Activated gamma-delta T cell treated with Interleukin-2 at 50 U/mL for 16 hours (primary cell): ENCODE measurements around the gene AKAP8.
"Not testable (repeated sequence)": the region's sequence is repeated elsewhere in the genome, so short reads cannot be mapped to it uniquely, and the experiment has no call there.

Source experiments
- DNase-seq: peaks from one replicate; pipeline ENCODE4 v3.0.0-alpha.2; 2020

Gene AKAP8

DNA sequence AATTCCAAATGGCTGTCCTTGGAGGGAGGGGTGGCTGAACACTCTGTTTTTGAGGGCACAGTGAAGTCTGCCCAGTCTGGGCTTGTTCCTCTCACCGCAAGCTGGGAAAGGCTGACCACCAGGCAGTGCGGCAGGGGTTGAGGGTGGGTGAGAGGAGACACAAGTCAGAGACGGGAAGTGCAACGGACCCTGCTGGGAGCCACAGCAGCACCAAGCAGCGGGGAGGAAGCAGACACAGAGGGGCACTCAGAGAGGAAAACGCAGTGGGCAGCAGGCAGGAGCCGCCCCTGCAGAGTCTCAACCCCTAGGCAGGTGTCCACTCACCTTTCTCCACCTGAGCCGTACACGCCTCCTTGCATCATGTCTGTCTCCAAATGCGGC lies 23.6 kb upstream of the AKAP8 start:
- DNase-seq, result no peak

DNA sequence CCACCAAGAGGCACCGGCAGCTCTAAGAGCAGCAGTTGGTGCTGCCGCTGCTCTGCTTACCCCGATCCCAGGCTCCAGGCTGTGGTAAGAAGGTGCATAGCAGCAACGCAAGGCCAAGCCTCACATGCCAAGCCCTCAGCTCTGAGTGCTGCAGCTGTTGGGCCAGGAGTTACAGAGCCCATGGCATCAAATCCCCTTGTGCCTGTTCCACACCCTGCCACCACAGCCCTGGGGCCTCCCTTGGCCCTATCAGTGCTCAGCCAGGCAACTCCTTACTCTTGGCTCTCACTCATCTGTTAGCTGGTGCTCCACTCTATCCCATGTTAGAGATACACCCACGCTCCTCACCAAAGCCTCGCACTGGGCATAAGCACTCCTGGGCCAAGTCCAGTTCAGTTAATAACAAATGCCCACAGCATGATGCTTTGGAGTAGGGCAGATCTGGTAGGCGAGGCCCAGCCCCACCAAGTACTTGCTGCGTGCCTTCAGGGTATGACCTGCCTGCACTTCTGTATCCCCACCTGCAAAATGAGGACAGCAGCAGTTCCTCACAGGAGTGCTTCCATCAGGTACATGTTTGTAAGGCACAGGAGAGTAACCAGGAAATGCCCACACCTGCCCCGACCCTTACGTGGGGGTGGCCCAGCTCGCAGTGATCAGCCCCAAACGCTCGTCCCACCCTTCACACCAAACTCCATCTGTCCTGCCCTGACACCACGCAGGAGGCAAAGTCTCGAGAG lies 23.0 kb upstream of the AKAP8 start:
- DNase-seq, result no peak

DNA sequence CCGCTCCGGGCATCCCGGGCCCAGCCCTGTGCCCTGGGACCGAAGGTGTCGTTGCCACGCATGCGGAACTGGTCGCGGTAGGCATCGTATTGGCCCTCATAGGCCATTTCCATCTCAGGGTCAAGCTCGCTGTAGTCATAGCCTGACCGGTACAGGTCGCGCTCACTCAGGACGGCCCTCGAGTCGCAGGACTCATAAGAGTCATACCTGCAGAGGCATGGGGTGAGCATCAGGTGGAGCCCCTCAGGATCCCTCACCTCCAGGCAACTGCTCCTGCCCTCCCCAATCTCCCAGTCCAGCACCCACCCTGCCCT lies 21.8 kb upstream of the AKAP8 start:
- no peak for DNase-seq

DNA sequence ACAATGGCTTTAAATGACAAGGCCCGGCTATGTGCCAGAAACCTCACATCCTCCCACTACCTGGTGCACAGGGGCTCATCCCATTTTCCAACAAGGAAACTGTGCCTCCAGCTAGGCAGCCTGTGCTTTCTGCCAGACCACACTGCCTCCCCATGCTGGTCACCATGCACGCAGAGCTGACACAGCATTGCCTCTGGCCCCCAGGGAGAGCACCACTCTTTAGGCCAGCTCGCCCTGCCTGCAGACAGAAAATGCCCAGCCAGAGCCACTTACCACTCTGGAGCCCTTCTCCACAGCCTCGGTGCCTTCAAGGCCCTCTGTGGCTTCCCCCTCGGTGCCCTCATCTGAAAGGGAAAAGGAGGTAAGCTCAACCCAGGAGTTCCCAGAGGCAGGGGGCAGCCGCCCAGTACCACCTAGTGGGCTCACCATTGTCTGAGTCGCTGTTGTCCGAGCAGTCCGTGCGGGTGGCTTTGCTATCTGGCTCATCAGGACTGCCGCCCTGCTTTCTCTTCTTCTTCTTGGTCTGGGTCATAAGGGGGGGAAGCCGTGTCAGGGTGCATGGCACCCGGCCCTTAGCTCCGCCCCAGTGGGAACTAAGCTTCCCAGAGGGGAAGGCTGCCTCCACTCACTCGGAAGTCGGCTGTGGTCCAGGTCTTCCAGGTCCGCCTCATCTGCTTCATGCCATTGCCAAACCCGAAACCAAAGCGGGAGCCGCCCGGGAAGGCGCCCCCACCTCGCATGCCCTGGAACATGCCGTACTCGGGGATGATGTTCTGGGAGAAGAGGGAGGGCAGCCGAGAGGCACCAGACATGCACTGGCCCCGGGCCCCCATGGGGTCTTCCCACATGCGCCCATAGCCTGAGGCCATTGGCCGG lies 21.2 kb upstream of the AKAP8 start:
- DNase-seq, result no peak

DNA sequence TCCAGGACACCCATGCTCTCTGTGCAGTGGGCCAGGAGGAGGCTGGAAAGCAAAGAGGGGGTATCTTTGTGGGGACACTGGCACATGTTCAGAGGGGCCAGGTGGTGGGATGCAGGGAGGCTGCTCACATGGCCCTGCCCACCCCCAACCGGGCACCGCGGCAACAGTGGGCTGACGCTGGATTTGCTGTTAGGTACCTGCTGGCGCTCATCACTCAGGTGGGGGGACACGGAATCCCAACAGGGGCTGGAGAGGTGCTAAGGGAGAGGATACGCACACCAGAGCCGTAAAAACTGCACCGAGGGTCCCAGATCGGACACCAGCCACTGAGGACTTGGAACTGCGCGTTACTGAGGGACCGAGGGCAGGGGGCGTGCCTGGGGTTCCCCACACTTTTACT lies 20.0 kb upstream of the AKAP8 start:
- no peak for DNase-seq

DNA sequence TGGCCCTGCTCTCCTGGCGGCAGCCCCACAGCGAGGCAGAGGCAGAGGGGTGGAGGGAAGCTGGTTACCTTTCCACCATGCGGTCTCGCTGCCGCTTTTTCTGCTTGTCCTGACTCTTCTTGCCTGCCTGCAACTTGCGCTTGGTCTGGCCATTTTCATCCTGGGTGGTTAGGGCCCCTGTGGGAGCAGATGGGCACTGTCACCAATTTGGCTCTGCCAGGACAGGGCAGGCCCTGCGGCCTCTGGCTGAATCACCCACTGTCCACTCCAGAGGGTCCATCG lies 19.6 kb upstream of the AKAP8 start:
- no peak for DNase-seq

DNA sequence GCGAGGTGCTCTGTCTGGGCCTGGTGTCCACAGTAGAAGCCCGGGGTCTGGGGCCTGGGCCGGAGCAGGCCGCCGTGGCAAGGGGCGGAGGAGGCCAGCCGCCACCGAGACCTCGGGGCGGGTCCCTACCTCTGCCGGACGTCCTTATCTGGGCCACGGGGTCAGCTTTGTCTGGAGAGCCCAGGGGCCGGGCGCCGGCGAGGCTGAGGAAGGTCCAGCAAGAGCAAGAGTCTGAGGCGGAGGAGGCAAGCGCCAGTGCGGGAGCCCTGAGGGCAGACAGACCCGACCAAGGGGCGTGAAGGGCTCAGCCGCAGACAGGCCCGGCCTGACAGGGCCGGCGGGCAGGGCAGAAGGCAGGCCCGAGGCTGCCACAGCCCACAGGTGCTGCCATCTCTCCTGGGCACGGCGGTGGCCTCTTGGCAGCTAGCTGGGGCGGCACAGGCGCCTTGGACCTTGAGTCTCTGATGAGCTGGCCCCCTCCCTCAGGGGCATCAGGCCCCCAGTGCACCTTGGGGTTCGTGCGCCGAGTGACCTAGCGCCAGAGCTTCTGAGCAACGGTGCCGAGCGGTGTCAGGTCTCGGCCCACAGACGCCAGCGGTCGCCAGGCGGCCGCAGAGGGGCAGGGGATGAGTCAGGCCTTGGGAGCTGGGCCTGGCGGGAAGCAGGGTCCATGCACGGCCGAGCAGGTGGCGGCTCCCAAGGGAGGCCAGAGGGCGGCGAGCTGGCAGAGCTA lies 19.1 kb upstream of the AKAP8 start:
- no peak for DNase-seq

DNA sequence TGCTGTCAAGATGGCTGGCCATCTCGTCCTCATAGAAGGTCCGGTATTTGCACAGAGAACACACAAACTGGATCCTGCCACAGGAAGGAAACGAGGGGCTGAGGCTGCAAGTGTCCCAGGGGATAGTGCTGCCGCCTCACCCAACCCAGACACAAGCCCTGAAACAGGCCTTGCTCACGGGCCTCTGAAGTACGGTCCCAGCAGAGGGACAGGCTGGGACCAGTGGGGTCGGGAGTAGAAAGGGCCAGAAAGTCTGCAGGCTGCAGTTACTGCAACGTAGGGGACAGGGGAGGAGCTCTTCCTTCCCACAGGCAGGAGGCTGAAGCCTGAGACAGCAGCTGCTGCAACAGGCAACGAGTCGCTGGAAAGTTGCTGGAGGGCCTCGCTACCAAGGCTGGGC lies 18.2 kb upstream of the AKAP8 start:
- no peak for DNase-seq

DNA sequence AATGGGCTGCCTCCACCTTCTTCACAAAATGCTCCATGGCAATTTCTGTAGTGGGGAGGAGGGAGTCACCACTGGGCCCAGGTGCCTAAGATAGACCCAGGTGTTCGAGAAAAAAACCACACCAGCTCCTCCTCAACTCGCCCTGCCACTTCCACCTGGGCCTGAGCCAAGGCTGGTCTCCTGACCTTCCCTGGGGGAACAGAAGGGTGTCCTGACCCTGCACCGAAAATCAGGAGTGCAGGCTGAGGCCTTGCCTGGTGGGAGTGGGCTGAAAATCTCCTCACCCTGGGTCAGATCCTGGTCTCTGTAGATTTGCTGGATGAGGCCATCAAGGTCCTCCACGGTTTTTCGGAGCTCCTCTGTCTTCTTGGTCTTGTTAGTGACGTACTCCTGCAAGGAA lies 17.6 kb upstream of the AKAP8 start:
- DNase-seq, result no peak

DNA sequence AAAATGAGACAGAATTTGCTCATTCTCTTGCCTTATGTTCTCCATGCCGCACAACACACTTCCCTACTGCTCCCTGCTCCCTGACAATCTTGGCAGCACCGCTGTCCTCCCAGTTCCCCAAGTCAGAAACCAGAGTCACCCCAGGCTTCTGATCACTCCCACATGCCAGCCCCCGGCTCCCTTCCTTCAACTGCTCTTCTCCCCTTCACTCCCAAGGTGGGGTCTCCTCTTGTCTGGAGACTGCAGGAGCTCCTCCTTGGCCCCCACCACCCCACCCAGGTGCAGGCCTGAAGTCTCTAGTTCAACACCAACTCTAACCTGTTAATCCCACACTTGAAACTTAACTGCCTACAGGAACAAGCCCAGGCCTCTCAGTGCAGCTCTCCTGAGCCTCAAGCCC lies 16.8 kb upstream of the AKAP8 start:
- no peak for DNase-seq

DNA sequence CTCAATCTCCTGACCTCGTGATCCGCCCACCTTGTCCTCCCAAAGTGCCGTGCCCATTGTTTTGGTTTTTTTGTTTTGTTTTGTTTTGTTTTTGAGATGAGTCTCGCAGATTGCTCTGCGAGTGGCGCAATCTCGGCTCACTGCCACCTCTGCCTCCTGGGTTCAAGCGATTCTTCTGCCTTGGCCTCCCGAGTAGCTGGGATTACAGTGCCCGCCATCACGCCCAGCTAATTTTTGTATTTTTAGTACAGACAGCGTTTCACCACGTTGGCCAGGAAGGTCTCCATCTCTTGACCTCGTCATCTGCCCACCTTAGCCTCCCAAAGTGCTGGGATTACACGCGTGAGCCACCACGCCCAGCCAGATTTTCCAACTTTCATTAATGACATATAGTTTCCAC lies 15.7 kb upstream of the AKAP8 start:
- not testable (repeated sequence) for DNase-seq

DNA sequence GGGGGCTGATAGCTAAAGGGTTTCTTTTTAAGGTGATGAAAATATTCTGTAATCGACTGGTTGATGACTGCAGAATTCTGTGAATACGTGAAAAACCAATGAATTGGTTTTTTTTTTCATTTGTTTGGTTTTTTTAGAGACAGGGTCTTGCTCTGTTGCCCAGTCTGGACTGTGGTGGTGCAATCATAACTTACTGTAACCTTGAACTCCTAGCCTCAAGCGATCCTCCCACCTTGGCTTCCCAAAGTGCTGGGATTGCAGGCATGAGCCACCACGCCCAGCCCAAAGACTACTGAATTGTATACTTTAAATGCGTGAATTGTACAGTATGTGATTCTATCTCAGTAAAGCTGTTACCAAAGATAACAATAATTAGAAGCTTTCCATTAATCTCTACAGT lies 14.8 kb upstream of the AKAP8 start:
- no peak for DNase-seq

DNA sequence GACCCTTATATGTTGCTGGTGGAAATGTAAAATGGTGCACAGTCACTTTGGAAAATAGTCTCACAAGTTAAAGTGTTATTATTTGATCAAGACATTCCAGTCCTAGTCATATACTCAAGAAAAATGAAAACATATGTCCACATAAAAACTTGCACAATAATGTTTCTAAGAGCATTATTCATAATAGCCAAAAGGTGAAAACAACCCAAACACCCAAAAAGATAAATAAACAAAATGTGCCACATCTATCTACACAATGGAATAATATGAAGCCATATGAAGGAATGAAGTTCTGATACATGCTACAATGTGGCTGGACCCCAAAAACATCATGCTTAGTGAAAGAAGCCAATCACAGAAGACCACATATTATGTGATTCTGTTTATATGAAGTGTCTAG lies 14.4 kb upstream of the AKAP8 start:
- no peak for DNase-seq

DNA sequence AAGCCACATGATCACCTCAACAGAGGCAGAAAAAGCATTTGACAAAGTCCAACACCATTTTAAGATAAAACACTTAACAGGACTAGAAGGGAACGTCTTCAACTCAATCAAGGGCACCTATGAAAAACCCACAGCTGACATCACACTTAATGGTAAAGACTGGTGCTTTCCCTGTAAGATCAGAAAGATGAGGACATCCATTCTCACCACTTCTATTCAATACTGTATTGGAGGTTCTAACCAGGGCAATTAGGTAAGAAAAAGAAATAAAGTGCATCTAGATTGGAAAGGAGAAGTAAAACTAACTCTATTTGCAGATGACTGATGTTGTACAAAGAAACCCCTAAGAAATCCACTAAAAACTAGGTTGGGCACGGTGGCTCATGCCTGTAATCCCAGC lies 11.2 kb upstream of the AKAP8 start:
- DNase-seq, result no peak

DNA sequence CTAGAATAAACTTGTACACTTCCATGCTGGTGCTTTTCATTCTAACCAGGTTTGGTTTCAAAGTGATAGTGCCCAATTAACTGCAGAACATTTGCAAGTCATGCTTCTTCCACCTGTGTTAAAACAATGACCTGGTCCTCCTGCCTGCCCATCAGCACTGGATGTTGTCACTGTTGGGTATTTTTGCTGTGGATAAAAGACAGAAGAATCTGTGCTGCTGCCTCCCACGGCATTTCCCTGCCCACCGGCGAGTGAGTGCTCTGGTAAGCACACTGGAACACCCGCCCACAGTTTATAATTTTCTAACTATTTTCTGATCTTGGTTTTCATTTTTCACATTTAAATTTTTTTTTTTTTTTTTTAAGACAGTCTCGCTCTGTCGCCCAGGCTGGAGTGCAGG lies 2.3 kb upstream of the AKAP8 start:
- no peak for DNase-seq

DNA sequence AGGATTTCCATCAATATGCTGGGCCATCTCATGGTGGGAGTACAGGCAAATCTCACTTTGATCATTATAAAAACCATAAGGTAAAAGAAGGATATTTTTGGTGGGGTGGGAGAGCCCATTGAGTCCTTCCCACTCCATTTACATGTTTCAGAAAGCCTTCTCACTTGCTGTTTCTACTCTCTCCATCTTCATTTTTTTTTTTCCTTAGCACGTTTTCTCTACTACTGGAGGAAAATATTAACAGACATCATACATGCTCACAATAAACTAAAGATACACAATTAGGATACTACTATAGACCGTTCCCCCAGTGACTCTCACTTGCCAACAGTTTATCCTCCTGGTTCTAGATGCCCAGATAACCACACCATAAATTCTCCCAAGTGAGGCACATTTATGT lies 1.8 kb upstream of the AKAP8 start:
- DNase-seq, result no peak

DNA sequence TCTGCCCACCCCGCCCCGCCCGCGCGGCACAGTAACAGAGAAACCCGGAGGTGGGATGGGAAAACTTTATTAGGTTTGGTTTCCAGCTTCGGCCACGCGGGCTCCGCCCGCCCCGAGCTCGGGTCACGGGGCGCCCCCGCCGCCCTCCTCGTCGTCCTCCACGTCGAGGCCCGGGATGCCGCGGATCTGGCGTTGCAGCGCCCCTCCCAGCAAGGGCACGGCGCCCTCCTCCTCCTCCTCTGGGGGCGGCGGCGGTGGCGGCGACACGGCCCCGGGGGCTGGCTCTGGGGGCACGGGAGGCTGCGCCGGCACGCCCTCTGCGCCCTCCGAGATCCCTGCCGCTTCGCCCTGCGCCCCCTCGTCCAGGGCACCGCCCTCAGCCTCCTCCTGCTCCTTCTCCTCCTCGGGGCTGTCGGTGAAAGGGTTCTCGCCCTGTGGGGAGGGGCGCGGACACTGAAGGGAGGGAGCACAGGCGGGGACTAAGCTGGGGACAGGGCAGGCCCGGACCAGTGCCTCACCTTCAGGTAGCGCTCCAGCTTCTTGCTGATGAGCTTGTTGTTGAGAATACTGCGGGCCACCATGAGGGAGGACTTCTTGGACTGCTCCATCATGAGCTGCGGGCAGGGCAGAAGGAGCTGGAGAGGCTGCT lies 536 bp upstream of the AKAP8 start:
- DNase-seq, result no peak

DNA sequence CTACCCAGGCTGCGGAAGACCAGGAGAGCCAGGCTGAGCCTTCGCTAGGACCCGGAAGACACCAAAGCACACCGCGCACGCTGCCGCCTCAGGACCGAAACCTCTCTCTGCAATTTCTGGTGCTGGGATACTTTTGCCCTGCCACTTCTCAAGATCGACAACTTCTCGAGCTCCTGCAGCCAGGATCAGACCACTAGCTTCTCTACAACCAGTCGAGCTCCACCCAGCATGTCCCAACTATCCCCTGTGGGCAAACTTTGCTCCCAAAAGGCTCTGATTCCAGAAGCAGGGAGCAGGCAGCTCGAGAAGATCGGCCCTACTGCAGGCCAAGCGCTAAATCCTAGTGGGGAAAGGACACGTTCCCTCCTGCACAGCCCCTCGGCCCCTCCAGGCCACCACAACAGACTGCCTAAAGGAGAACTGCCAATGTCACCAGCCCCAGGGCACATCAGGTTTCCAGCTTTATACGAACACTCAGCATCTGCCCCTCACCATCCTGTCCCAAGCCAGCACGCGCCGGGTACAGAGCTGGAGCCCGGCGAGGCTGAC lies 979 bp downstream of the AKAP8 start:
- peak; percentile 40 for DNase-seq

DNA sequence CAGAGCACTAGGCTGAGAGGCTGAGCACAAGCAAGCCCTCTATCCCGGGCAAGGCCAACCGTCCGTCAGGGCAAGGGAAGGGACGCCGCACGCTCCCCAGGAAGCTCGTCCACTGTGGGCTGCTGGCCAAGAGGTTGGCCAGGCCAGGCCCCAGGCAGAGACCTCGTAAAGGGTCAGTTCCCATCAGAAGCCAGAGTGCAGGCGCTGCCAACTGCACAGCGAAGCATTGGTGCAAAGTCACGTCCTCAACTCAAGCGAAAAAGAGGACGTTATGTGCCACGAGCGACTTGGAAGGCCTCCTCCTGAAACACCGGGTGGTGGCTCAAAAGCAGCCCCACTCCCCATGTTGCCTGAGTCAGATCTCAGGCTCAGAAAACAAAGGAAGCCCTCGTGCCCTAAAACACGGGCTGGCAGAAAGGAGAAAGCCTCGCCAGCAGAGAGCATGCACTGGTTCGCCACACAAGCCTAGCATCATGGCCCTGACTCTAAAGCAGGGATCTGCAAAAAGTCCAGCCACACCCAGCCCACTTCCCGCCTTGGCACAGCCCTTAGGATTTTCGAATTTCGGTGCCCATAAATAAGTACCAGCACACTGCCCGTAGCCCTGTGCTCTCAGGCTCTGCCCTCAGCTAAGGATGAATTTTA lies 4.7 kb downstream of the AKAP8 start:
- DNase-seq, result no peak

DNA sequence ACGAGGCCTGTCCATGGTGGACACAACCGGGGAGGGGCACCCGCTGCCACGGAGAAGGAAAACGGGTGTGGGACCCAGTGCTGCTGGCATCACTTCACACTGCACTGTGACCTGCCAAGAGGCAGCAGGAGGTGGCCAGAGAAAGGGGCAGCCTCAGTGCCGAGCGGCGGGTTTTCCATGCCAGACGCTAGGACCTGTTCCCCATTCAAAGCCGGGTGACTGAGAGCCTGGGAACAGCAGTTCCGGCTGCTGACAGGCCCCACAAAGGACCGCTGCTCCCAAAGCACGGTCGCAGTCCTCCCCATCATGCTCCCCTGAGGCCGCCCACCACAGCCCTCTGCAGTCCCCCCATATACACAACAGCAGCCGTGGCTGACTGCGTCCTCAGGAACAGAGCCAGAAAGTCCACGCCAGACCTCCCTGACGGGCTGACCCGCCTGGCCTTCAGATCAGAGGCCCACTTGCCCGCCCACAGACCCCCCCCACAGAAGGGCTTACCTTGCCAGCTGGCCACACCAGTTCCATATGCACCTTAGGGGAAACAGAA lies 5.4 kb downstream of the AKAP8 start:
- no peak for DNase-seq

DNA sequence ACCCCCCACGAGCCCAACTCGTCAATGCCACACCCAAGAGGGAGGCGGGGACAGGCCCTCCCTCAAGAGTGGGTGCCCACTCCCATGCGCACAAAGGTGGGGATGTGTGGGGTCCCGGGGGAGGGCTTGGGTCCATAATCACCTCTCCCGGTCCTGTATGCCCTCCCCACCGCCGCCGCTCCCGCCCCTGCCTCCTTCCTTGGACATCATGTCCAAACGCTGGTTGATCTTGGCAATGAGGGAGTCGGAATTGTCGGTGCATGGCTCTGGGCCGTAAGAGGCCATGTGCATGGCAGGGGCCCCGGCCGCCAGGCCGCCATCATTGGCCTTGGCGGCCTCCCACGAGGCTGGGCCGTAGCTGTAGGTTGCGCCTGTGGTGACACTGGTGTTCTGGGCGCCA lies 5.9 kb downstream of the AKAP8 start:
- DNase-seq, result no peak

DNA sequence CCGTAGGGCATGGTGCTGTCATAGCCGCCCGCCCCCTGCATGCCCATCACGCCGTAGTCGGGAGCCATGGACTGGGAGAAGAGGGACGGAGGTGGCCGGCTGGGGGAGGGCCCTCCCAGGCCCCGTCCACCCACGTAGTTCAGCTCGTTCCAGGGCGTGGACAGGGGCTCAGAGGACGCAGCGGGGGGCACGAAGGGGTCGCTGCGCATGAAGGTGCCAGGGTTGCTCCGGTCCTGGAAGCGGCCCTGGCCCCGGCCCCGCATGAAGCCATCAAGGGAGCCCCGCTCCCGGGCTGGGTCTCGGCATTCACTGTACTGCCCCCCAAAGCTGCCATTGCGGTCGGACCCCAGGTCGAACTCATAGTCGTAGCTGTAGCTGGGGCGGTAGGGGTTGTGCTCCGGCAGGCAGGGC lies 6.7 kb downstream of the AKAP8 start:
- DNase-seq, result no peak

DNA sequence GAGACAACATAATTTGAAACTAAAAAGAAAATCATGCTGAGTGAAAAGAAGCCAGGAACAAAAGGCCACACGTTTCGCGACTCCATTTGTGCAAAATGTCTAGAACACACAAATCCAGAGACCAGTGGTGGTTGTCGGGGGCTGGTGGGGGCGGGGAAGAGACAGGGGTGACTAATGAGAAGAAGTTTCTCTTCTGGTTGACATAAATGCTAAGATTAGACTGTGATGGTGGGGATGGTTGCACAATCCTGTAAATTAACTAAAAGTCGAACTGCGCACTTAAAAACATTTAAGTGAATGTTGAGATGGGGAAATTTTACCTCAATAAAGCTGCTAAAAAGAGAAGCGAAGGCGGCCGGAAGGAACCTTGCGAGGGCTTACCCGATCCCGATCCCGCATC lies 7.1 kb downstream of the AKAP8 start:
- no peak for DNase-seq
